ENCODE results near the gene YPEL4.
"Not testable (repeated sequence)": the region's sequence is repeated elsewhere in the genome, so short reads cannot be mapped to it uniquely, and the experiment has no call there.

YPEL4 gene, protein sequence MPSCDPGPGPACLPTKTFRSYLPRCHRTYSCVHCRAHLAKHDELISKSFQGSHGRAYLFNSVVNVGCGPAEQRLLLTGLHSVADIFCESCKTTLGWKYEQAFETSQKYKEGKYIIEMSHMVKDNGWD

DNA sequence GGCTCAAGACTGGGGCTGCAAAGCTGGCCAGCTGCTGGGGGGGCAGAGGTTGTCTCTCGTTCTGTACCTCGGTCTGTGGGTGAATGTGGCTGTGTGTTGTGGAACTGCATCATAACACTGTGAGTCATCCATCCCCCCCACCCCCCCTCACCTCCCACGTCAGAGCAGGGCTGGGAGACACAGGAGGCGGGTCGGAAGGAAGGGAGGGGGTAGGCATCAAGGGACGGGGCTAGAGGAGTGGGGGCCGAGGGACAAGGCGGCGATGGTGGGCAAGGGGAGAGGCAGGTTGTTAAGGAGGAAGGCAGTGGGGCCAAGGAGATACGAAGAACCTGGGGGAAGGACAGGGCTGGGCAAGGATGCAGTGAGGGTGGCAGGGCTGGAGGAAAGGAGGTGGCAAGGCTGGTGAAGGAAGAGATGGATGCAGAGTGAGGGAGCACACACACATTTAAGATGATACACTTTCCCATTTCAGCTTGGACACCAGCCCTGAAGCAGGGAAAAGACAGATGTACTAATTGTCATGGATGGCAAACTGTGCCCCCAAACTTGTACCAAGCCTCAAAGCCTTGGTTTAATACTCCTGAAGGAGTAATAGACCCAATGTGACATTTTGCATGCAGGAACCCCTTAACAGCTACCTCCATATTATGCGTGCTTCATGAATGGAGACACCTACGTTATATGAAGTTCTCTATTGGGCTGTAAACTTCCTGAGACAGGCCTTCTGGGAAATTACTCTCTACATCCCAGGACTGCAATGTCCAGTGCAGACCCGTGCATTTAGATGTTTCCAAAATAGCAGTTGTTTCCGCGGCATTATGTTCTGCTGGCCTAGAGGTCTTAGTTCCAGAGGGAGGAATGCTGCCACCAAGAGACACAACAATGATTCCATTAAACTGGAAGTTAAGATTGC, at the start of gene YPEL4:
Gene YPEL4, minus strand, starts transcription at position 87 of the 913 bp plus-strand sequence. CDS start 2,805 bp downstream, outside the sequence.
- DNase-seq, result peak; percentile 78

DNA sequence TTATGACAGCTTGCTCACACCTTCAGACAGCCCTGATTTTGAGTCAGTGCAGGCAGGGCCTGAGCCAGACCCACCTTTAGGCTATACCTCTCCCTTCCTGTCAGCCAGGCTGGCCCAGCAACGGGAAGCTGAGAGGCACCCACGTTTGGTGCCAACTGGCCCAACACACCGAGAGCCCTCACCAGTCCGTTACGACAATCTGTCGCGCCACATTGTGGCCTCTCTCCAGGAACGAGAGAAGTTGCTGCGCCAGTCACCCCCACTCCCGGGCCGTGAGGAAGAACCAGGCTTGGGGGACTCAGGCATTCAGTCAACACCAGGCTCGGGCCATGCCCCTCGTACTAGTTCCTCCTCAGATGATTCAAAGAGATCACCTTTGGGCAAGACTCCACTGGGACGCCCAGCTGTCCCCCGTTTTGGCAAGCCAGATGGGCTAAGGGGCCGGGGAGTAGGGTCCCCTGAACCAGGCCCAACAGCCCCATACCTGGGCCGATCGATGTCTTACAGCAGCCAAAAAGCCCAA, 49.2 kb upstream of the YPEL4 start:
- DNase-seq, result no peak

DNA sequence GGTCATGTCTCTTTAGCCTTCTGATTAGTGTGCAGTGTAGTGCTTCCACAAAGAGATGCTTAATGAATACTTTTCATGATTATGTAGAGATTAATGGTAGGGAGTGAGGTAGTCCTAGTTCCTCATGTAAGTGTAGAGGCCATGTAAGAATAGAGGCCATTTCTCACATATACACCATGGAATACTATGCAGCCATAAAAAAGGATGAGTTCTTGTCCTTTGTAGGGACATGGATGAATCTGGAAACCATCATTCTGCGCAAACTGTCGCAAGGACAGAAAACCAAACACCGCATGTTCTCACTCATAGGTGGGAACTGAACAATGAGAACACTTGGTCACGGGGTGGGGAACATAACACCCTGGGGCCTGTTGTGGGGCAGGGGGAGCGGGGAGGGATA, 40.8 kb upstream of the YPEL4 start:
- not testable (repeated sequence) for DNase-seq

DNA sequence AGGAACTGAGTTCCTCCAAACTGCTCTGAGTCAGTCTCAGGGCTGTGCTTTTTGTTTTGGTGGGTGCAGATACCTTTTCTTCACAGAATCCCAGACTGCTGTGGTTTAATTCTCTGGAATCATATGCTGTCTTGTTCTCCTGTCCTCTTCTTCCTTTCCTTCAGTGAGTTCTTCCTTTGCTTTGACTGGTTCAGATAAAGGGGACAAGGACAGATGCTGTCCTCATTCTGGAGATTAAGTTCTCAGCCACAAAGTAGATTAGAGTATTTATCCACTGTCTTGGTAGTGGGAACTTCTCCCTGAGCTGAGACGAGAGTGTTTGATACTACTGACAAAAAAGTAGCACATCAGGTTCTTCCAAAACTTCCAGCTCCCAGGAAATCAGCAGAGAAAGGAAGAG, 31.5 kb upstream of the YPEL4 start:
- DNase-seq, result no peak

DNA sequence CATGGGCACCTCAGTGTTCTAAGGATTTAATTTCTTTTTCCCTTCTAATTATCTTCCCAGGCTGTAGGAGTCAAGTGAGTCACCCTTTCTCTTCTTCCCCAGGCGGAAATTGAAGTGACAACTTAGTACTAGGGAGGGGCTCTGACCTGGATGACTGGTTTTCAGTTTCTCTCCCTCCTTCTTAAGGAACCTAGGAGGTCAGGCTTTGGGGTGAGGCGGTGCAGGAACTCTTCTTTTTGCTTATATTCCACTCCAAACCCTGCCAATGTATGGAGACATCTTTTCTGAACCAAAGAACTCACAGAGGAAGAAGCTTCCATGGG, 30.8 kb upstream of the YPEL4 start:
- DNase-seq, result no peak

DNA sequence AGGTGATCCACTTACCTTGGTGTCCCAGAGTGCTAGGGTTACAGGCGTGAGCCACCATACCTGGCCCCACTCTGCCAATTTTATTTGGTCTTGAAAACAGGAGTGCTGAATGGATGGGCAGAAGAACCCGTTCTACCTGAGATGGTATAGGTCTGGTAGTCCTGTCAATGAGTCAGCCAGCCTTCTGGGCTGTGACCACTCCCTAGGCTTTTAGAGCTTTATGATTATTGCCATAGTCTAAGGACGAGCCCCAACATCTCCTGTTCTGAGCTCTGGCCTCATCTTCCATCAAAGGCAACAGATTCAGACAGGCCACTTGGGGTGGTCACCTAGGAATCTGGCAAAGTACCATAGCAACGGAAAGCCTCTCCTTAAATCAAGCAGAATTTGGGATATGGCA, 29.7 kb upstream of the YPEL4 start:
- DNase-seq, result no peak

DNA sequence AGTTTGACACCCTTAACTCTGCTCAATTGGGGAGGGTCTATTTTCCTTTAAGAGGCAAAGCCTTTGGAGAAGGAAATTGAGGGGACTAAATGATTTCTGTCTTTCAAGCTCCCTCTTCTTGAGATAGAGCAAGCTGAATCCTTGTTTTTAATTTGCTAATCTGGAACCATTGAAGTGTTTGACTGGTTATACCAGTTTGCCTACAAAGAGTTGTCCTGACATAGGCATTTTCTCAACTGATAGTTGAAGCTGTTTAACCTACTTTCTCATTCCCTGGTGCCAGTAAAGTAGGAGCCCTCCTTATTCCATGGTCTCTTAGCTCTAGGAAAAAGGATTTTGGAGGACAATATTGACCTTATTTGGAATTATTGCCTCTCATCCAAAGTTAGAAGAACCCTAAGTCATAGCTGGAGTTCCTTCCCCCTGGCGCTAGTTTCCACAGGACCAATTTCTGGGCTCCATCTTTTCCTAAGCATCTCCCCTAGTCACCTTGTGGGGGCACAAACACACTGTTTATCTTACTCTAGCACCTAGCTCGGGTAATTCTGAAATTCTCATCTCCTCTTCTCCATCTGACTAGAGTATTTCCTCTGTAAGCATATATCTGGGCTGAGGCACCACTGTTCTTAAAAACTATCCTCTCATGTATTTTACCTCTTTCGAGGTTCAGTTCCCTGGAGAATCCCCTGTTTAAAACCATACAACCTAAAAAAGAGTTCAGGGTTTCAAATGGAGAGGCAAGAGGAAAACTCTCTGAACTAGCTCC, 25.6 kb upstream of the YPEL4 start:
- DNase-seq, result no peak

DNA sequence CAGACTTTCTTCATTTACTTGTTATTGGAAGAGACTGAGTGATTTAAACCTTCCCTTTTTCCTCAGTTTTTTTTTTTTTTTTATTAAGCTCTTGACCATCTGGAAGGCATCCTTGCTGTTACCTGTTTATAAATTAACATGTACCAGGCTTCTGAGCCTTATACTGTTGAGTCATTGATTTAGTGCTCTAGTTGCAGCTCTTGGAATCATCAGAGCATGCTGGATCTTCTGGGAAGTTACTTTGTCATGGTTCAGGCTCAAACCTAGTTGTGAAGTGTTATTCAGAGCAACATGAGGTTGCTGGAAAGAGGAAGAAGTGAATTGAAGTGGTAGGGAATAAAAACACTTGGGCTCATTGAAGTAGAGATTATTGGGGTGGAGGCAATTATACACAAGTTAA, 24.5 kb upstream of the YPEL4 start:
- no peak for DNase-seq

DNA sequence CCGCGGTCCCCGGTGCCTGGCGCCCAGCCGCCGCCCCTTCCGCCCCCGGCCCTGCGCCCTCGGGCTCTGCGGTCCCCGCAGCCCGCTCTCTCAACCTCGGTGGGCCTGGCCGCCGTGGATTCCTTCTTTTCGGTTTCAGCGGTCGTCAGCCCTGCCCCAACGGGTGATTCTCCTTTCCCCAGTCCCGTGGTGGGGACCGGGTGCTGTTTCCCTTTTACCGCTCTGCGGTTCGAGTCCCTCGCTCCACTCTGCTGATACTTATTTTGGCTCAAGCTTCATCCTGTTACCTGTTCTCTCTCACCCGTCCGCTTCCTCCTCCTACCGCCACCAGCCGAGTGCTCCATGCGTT, 18.7 kb upstream of the YPEL4 start:
- DNase-seq, result peak; percentile 26

DNA sequence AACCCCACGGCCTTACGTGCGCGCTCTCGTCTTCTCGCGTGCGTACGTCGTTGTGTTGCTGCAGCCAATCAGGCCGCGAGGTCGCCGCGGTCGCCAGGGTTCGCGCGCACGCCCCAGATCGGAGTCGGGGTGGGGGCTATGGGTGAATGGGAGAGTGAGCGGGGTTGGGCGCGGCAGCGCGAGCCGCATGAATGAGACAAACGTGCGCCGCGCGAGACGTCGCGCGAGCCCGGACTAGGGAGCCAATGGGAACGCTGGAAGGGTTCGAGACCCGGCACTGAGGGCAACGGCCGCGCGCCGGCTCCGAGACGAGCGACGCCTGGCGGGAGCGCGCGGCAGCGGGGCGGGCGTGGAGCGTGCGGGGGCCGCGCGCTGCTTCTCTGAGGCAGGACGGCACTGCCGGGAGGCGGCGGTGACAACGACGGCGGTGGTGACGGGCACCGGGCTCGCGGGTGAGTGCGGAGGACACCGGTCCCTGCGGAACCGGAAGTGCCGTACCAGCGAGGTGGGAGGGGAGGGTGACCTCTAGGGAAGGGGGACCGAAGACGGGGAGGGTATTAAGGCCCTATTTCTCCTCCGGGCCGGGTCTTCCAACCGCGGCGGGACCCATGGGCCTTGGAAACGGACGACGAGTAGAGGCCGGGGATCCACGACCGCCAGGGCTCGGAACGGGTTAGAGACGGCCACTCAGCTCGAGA, 18.2 kb upstream of the YPEL4 start, which contains the start of gene ZDHHC5:
Gene ZDHHC5, plus strand, starts transcription at position 379 of the 698 bp plus-strand sequence. CDS start 4,977 bp downstream, outside the sequence.
- peak; percentile 100 for DNase-seq

DNA sequence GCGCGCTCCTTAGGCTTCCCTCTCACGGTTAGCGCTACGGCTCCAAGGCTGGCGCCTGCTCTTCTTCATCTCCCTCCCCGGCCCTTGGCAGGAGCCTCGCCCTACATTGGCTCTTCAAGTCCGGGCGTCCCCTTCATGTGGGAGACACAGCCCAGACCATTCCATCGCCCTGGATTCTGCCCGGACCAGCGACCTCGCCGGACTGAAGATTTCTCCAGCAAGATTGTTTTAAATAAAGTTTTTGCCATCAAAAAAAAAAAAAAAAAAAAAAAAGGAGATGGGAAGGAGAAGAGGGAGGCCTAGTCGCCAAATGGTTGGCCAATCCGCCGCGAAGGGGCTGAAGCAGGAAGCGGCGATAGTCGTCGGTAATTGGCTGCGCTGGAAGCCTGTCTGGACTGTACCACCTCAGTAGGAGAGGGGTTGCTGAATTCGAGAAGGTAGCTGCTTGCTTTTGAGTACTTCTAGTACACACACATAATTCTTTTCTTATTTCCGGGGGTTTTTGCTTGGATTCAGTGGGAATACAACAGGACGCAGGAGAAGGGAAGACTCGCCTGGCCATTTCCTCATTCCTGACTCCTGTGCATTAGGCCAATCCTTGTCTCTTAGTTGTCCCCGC, 17.5 kb upstream of the YPEL4 start:
- DNase-seq, result peak; percentile 98

DNA sequence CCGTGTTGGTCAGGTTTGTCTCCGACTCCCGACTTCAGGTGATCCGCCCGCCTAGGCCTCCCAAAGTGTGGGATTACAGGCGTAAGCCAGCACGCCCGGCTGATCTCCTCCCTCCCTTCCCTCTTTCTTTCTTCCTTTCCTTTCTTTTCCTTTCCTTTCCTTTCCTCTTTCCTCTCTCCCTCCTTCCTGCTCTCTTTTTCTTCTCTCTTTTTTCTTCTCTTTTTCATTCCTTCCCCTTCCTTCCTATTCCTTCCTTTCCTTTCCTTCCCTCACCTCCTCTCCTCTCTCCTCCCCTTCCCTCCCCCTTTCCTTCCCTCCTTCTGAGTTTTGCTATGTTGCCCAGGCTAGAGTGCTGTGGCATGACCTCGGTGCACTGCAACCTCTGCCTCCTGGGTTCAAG, 14.3 kb upstream of the YPEL4 start:
- no peak for DNase-seq

DNA sequence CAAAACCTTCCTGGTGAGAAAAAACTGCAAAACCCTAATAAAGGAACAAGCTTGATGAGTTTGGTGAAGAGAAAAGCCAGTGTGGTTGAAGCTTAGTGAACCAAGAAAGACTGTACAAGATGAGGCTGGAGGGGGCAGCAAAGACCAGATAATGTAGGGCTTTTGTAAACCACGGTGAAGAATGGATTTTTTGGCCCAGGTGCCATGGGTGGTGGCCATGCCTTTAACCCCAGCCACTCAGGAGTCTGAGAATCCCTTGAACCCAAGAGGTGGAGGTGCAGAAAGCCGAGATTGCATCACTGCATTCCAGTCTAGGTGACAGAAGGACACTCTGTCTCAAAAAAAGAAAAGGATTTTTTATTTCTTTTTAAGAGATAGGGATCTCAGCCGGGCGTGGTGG, 13.2 kb upstream of the YPEL4 start:
- DNase-seq, result no peak

DNA sequence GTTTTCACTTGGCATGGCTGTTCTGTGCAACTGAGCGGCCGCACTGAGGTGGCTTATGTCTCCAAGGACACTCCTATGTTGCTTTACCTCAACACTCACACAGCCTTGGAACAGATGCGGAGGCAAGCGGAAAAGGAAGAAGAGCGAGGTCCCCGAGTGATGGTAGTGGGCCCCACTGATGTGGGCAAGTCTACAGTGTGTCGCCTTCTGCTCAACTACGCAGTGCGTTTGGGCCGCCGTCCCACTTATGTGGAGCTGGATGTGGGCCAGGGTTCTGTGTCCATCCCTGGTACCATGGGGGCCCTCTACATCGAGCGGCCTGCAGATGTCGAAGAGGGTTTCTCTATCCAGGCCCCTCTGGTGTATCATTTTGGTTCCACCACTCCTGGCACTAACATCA, 10.0 kb upstream of the YPEL4 start:
- no peak for DNase-seq

DNA sequence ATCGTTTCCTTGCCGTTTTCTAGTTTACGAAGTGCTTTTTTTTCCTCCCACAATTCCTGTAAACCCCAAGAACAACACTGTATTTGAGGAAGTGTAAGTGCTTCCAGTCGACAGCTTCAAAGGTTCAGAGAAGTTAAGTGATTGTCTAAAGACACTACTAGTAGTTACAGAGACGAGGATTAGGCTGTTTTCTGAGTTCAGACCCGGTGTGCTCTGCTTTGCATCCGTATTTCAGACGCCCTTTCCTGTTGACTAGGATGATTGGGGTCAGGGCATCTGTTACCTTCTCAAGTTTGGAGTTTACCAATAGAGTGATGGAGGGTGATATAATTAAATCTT, 8.3 kb upstream of the YPEL4 start:
- no peak for DNase-seq

DNA sequence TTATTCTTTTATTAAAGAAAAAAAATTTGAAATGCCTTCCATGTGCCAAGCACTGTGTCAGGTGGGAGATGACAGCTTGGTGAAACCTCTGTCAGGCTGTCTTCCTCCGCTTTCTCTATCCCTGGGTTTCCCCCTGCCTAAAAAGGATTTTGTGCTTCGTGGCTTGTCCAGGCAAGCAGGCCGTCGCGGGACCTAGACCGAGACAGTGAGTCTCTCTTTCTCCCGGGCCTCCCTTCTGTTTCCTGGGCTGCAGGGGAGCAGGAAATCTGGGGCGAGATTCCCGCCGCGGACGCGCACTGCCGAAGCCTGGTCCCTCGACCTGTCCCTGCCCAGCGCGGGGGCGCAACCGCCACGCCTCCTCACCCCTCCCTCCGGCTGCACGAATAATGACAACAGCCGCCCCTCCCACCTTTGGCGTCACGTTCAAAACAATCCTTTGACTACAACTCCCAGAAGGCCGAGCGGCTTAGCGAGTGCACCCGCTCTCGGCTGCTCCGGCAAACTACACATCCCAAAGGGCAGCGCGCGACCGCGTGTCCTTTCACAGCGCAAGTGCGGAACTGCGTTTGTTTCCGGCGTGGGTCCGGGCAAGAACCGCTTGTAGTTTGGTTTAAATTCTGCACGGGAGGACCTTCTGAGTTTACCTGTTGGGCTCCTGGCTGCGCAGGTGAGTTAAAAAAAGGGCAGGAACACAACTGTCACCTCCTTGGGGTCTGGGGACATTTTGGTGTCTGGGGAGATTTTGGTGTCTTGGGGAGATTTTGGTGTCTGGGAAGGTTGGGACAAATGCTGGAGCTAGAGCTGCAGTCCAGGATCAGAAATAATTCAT, 7.7 kb upstream of the YPEL4 start, which contains the start of gene CLP1:
Gene CLP1, plus strand, starts transcription at position 569 of the 829 bp plus-strand sequence. CDS start 1,715 bp downstream, outside the sequence.
- DNase-seq, result peak; percentile 98

DNA sequence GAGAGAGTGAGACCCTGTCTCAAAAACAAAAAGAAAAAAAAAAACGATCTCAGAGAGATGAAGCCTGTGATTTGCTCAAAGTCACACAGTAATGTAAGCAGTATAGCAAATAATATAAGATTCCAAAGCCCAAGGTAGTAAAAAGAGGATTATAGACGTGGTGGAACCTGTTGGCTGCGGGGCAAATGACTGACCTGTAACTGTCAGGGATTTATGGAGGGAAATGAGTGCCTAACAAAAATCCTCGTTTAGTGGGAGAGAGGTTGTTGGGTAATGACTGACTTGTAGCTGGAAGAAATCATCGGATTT, 7.1 kb upstream of the YPEL4 start:
- DNase-seq, result no peak

DNA sequence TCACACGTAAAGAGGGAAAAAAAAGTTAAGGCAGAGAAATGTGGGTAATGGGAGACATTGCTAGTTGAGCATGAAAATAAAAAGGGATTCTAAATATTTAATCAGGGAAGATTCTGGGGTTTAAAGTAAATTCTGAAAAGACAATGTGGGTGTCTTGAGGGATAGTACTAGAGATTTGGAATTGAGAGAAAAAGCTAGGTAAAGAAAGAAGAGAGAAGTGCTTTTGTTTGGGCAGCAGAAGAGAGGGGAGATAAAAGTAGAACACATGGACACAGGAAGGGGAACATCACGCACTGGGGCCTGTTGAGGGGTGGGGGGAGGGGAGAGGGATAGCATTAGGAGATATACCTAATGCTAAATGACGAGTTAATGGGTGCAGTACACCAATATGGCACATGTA, 3.5 kb upstream of the YPEL4 start:
- DNase-seq, result no peak

DNA sequence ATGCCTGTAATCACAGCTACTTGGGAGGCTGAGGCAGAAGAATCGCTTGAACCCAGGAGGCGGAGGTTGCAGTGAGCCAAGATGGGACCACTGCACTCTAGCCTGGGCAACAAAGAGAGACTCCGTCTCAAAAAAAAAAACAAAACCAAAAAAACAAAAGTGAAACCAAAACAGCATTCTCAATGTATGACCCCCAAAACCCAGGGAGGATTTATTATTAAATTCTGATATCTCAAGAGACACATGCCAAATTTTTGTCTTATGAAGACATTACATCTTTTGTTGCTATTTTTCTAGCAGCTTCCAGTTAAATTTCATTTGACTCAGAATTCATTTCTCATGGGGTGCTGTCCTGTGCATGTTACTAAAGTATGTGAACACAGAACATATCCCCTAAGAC, 3.0 kb upstream of the YPEL4 start:
- no peak for DNase-seq

DNA sequence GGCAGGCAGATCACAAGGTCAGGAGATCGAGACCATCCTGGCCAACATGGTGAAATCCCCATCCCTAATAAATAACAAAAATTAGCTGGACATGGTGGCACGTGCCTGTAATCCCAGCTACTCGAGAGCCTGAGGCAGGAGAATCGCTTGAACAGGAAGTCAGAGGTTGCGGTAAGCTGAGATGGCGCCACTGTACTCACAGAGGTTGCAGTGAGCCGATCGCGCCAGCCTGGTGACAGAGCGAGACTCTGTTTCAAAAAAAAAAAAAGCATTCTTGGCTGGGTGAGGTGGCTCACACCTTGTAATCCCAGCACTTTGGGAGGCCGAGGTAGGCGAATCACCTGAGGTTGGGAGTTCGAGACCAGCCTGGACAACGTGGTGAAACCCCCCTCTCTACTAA, 2.5 kb upstream of the YPEL4 start:
- peak; percentile 42 for DNase-seq

DNA sequence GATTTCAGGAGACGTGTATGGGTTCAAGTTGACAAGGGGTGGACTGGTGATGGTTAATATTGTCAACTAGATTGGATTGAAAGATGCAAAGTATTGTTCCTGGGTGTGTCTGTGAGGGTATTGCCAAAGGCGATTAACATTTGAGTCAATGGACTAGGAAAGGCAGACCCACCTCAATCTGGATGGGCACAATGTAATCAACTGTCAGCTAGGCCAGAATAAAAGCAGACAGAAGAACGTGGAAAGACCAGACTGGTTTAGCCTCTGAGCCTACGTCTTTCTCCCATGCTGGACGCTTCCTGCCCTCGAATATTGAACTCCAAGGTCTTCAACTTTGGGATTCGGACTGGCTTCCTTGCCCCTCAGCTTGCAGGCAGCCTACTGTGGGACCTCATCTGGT, 1.7 kb upstream of the YPEL4 start:
- no peak for DNase-seq

DNA sequence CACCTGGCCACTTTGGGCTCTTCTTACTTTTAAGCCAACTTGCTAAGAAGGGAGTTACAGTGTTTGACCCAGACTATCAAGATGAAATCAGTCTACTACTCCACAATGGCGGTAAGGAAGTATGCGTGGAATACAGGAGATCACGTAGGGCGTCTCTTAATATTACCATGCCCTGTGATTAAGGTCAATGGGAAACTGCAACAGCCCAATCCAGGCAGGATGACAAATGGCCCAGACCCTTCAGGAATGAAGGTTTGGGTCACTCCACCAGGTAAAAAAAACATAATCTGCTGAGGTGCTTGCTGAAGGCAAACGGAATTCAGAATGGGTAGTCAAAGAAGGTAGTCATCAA, 1.0 kb upstream of the YPEL4 start:
- no peak for DNase-seq

Data from CD4-positive, alpha-beta T cell treated with Interleukin-4 for 4 hours (primary cell).